C1 segment of cervical spinal cord (tissue), 14 donors: Measurements from ENCODE around the gene OR5H2.
"Not testable (repeated sequence)": the region's sequence is repeated elsewhere in the genome, so short reads cannot be mapped to it uniquely, and the experiment has no call there.

Experiments used
- DNase-seq, 14 donors: peaks; one replicate each; lab custom pipeline; 2025; lab: John Stamatoyannopoulos, UW

Gene OR5H2

DNA sequence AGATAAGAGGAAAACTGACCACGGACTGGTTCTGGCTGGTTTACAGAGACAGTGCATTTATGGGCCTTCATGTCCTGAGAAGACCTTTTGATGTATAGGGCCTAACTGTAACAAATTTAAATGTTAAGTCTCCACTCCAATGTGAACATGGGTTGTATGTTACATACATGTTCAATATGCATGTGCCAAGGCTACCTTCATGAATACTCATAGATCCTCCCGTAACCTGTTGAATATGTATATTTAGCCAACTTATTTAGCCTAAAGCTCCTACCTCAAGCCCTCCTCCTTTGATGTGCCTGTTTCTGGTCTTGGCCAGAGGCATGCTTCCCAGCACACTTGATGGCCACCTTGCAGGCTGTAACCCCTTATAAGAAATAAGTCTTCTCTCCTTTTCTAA is at the start of gene OR5H2:
OR5H2 (plus strand) TSS at position 301 of the 400 bp plus-strand sequence. CDS start 398 bp downstream, outside the sequence.
- DNase-seq, result no peak

DNA sequence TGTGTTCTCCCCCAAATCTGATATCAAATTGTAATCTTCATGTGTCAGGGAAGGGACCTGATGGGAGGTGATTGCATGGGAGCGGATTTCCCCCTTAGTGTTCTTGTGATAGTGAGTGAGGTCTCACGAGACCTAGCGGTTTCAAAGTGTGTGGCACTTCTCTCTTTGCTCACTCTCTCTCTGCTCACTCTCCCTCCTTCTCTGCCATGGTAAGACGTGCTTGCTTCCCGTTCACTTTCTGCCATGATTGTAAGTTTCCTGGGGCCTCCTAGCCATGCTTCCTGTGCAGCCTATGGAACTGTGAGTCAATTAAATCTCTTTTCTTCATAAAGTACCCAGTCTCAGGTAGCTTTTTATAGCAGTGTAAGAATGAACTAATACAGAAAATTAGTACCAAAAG is 48.8 kb upstream of the OR5H2 start:
- DNase-seq, result no peak

DNA sequence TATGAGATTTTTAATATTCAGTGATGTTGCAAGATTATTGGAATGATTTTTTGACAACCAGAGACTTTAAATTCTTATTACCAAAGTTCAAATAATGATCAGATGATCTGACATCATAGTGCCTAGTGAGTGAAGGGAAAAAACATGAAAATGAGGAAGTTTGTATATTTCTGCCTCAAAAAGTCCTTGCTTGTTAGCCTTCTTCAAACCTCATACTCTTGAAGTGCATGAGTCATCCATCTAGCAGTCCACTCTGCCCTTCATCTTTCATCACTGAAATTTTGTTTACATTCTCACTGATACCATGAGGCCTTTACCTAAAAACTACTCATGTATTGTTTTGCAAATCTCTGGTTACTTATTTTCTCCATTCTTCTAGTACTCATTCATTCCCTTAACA is 42.2 kb upstream of the OR5H2 start:
- no peak for DNase-seq

- no peak for DNase-seq
Observed at GRCh38 chr3:98242155-98242554, 40.1 kb upstream of the OR5H2 start.

- no peak for DNase-seq
Observed at GRCh38 chr3:98243843-98244242, 38.5 kb upstream of the OR5H2 start.

- DNase-seq, result no peak
Observed at GRCh38 chr3:98246142-98246541, 36.2 kb upstream of the OR5H2 start.

GRCh38 chr3:98256026-98256425 is 26.3 kb upstream of the OR5H2 start:
- DNase-seq, result not testable (repeated sequence)

GRCh38 chr3:98259707-98260106 is 22.6 kb upstream of the OR5H2 start:
- DNase-seq, result no peak

GRCh38 chr3:98262046-98262445 is 20.3 kb upstream of the OR5H2 start:
- no peak for DNase-seq

- DNase-seq, result no peak
Observed at GRCh38 chr3:98263944-98264343, 18.4 kb upstream of the OR5H2 start, which contains the start of gene OR5H6. OR5H6 (plus strand) TSS chr3:98264244; CDS start chr3:98264333, 89 bp downstream.

GRCh38 chr3:98269846-98270245 is 12.5 kb upstream of the OR5H2 start:
- no peak for DNase-seq

- DNase-seq, result no peak
Observed at GRCh38 chr3:98272126-98272525, 10.2 kb upstream of the OR5H2 start.

DNA sequence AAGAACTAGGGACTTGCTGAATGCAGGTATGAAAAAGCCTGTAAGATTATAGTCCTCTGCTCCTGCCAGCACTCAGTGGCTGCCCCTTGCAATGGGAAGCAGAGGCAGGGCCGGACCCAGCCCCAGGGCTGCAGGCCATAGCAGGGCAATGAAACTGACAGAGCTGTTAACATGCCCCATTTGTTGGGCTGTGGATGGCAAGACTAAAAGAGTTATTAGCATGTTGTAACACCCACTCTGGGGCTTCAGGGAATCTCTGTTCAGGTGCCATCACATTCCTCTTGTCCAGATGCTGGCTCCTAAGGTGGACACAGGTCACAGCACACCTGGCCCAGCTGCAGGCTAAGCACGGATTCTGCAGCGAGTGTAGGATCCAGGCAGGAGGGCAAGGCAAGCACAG is 7.4 kb upstream of the OR5H2 start:
- DNase-seq, result no peak

DNA sequence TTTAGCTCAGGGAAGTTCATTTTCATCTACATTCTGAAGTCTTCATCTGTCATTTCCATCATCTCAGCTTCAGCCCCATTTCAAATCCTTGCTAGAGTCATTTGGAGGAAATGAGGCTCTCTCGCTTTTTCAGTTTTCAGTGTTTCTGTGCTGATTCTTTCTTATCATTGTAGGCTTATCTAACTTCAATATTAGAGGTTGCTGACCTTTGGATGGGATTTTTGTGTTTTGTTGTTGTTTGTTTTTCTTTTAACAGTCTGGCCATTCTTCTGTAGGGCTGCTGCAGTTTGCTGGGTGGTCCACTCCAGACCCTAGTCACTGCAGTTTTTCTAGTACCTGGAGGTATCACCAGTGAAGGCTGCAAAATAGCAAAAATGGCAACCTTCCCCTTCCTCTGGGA is 8.6 kb downstream of the OR5H2 start:
- DNase-seq, result no peak

GRCh38 chr3:98291332-98291957 is 9.1 kb downstream of the OR5H2 start:
- no peak for DNase-seq

DNA sequence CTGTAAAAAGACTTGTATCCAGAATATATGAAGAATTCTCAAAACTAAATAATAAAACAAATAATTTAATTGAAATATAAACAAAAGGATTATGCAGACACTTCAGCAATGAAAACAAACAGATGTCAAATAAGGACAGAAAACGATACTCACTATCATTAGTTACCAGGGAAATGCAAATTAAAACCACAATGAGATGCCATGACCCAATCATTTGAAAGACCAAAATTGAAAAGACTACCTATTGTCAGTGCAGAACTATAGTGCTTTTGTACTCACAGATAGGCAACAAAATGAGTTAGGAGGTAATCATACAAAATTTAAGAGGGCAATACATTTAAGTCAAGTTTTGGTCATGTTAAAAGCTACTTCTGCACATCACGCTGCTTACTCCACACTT is 39.8 kb downstream of the OR5H2 start:
- no peak for DNase-seq

DNA sequence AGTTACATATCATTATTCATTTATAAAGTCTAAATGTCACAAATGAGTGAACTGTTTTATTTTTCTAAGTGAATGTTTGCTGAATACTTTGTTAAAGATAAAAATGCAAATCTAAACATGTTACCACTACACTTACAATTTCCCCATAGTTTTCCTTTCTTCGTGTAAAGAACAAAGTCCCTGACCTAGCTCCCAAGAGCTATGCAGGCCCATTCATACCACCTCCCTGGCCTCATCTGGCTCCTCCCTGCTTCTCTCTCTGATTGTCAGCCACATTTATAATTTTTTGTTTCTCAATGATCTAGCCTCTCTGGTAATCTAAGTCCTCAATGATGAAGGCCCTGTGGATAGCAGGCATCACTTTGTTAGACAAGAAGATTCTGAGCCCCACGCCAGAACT is 40.4 kb downstream of the OR5H2 start:
- no peak for DNase-seq

- DNase-seq, result no peak
Observed at GRCh38 chr3:98323425-98323824, 41.1 kb downstream of the OR5H2 start.

DNA sequence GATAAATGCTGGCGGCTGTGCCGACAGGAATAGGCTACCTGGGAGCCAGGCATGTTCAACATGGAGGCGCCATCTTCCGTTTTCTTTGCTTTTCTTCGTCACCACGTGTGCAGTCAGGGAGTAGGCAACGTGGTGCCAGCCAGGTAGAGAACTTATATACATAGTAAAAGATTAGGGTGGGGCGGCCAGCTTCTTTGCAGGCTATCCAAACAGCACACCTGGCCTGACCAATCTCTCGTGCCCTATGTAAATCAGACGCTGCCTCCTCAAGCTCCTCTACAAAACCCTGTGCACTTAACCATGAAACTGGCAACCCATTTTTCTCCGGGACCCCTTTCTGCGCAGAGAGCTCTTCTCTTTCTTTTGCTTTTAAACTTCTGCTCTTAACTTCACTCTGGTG is 42.8 kb downstream of the OR5H2 start:
- DNase-seq, result no peak

DNA sequence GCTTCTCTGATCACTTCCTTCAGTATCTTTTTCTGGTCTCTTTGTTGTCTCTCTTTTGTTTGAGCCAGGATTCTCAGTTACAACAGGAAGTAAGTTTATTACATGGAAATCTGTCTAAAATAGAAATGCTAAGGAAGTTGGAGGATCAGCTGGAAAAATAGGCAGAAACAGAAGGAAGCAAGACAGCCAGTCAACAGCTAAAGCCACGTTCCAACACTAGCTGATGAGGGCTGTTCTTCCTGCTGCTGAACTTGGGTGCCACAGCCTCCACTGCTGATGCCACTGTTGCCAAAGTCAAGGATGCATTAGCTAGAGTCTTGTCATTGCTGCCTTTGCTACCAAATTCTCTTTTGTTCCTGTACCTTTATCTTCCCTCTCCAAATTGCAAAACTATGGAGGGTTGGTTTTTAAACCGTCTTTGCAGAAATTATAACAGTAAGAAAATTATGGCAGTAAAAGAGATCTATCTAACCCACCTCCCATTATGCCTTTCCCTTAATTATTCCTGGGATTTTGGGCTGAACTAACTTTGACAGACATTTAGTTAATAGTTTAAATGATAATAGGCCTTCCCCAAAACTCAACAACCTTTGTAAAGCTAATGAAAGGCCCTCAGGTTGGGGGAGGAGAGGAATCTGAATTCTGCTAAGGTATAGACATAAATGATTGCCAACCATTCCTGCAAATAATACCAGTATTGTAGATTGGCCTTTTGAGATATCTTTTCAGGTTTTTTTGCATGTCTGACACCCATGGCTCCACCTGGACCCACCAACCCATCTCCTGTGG is 44.0 kb downstream of the OR5H2 start:
- no peak for DNase-seq

- no peak for DNase-seq
Observed at GRCh38 chr3:98326945-98327344, 44.6 kb downstream of the OR5H2 start.

- no peak for DNase-seq
Observed at GRCh38 chr3:98328933-98329332, 46.6 kb downstream of the OR5H2 start.
